T47D (cell line): ENCODE results near the gene COX14.
"Not testable (repeated sequence)": the region's sequence is repeated elsewhere in the genome, so short reads cannot be mapped to it uniquely, and the experiment has no call there.

Experiments used
- DNase-seq, 2 experiments: peaks; one replicate each; pipeline versions ENCODE4 v3.0.0 to v3.0.0-alpha.2; 2011 to 2012; ENCODE audit warnings: low read depth in 1 of 2, low spot score in 1 of 2
- JUND ChIP-seq: IDR thresholded peaks from 2 replicates; pipeline ENCODE4 v1.6.1; 2012; ENCODE audit warnings: low read depth
- in situ Hi-C: cut with HindIII; loops from 2 replicates; pipeline ENCODE4 v1.10.0; 2016; ENCODE audit warnings: low sequenced_read_pairs, low pct_unique_long_range_greater_than_20kb

Gene COX14

DNA sequence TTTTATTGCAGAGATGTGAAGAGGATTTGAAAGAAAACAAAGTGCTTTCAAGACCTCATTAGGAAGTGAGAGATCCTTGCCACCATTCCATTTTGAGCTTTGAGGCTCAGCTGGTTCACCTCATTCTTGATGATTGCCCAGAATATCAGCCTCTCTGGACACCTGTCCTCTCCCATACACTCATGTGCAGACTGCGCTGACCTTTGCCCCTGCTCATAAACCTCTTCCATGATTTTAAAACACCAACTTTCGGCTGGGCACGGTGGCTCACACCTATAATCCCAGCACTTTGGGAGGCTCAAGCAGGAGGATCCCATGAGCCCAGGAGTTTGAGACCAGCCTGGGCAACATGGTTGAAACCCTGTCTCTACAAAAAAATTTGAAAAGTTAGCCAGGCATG lies 8.9 kb downstream of the COX14 start:
- in situ Hi-C loops, result no loop called here
- no peak for DNase-seq
- no peak for TF ChIP-seq JUND

DNA sequence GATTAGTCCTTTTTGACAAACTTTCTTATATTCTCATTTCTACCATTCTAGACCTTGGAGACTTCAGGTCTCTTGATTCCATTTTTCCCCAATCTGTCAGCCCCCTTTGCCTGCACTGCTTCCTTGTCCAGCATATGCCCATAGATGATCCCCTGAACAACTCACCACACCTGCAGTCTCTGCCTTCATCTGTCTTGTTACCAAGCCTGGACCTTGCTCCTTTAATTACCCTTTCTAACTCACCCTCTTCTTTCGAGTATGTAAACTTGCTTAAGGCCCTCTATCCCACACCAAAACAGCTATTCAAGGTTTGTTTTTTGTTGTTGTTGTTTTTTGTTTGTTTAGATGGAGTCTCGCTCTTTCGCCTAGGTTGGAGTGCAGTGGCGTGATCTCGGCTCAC lies 9.6 kb downstream of the COX14 start:
- in situ Hi-C loops, result no loop called here
- TF ChIP-seq JUND, result no peak

DNA sequence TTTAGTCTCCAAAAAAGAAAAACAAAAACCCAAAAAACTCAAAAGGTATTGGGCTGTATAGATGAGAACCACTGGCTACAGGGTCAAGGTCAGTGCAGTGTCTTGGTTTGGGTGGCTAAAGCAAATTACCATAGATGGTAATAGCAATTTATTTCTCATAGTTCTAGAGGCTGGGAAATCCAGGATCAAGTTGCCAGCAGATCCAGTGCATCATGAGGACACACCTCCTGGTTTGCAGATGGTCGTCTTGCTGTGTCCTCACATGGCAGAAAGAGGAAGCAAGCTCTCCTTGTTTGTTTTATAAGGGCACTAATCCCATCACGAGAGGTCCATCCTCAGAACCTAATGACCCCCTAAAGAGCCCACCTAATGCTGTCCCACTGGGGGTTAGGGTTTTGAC lies 11.2 kb downstream of the COX14 start:
- in situ Hi-C loops, result no loop called here
- TF ChIP-seq JUND, result no peak
- DNase-seq, result no peak

More for the DNA sequence above, 9.6 kb downstream of the COX14 start:
- DNase-seq, result no peak

DNA sequence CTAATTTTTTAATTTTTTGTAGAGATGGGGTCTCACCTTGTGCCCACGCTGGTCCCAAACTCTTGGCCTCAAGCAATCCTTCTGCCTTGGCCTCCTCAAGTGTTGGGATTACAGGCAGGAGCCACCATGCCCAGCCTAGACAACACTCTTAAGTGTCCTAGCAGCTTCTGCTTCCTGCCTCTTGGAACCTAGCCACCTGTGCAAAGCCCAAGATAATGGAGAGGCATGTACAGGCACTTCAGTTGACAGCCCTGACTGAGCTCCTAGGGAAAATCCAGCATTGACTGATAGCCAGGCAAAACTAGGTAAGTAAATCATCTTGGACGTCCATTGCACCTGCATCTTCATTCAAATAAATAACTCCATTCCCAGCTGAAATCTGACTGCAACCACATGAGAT lies 15.5 kb downstream of the COX14 start:
- in situ Hi-C loops, result no loop called here
- TF ChIP-seq JUND, result no peak
- DNase-seq, result no peak

DNA sequence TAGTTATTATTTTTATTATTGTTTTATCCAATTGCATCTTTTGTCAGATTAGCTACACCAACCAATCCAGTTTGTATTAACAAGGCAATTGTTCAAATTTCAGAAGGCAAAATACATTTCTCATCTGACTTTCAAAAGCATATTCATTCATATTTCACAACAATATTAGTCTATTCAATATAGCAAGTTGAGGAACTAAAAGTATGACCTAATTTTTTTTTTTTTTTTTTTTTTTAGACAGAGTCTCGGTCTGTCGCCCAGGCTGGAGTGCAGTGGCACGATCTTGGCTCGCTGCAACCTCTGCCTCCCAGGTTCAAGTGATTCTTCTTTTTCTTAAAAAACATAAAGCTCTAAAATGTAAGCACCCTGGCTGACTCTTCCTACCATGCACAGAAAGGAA lies 17.3 kb downstream of the COX14 start:
- no peak for TF ChIP-seq JUND
- in situ Hi-C loops, result no loop called here
- no peak for DNase-seq

DNA sequence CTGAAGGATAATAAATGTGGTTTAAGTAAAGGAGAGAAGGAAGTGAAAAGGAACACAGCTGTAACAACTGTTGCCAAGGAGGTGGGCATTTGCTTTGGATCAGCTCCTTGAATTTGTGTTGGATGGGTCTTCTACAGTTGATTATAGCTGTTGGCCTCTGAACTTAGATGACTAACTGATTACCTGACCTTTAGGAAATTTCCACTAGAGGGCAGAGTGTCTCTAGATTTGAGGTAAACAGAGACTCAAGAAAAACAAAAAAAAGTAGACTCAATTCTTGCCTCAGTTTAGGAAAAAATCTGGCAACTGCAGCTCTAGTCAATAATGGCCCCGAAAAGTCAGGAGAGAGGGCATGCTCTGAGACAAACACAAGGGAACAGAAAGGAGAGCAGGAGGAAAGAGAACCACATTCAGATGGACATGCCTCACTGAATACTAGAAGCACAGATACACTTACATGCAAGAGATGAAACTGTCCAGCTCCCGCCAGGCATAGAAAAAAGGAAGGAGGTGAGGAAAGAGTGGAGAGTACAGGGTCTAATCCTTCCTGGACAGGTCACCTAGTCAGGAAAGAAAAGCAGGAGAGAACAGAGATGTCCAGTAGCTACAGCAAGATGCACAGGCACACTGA lies 20.6 kb downstream of the COX14 start:
- no peak for TF ChIP-seq JUND
- in situ Hi-C loops, result no loop called here
- DNase-seq, result peak; percentile 29 to 64

DNA sequence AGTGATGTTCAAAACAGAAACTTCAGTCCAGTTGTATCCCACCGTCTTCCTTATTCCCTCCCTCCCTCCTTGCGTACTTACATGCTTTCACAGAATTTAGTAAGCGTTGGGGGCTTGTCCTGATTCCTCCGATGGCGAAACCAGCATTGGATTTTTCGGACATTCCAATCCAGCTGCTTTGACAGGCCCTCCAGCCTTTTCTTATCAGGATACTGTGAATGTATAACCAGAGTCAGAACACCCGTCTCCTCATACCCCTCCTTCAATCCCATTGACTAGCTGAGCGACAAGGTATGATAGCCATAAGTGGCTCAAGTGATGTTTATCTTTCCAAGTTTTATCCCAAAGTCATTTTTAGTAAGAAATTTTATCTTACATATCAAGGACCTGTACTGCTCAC lies 31.0 kb downstream of the COX14 start:
- TF ChIP-seq JUND, result no peak
- in situ Hi-C loops, result no loop called here
- no peak for DNase-seq

DNA sequence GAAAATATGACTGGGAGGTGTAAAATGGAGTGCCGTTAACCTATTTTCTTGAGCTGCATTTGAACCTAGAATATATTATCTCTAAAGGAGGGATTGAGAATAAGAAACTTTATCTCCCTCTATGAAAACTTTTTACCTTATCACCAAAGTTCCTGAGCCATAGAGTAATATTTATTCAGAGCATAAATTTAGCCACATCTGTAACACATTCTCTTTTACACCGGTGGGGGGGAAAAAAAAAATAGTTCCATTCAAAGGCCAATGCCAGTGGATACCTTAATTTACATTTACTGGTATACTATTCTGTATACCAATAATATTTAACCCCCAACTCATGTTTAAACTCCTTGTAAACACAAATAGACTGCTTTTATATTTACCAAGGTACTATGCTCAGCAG lies 33.4 kb downstream of the COX14 start:
- no peak for DNase-seq
- in situ Hi-C loops, result no loop called here
- no peak for TF ChIP-seq JUND

DNA sequence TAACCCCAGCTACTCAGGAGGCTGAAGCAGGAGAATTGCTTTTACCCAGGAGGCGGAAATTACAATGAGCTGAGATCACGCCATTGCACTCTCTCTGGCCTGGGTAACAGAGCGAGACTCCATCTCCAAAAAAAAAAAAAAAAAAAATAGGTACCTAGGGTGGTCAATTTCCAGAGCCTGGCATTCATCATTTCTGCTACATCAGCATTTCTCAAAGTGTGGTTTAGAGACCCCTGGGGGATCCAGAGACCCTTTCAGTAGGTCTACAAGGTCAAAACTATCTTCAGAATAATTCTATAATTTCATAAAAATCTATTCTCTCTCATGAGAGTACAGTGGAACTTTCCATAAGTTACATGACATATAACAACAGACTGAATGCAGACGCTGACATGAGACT lies 35.2 kb downstream of the COX14 start:
- DNase-seq, result no peak
- in situ Hi-C loops, result no loop called here
- no peak for TF ChIP-seq JUND

DNA sequence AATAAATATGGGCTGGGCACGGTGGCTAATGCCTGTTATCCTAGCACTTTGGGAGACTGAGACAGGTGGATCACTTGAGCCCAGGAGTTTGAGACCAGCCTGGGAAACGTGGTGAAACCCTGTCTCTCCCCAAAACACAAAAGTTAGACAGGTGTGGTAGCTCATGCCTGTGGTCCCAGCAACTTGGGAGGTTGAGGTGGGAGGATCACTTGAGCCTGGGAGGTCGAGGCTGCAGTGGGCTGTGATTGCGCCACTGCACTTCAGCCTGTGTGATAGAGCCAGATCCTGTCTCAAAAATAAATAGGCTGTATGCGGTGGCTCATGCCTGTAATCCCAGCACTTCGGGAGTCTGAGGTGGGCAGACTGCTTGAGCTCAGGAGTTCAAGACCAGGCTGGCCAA lies 36.0 kb downstream of the COX14 start:
- DNase-seq, in situ Hi-C loops: not testable (repeated sequence)

DNA sequence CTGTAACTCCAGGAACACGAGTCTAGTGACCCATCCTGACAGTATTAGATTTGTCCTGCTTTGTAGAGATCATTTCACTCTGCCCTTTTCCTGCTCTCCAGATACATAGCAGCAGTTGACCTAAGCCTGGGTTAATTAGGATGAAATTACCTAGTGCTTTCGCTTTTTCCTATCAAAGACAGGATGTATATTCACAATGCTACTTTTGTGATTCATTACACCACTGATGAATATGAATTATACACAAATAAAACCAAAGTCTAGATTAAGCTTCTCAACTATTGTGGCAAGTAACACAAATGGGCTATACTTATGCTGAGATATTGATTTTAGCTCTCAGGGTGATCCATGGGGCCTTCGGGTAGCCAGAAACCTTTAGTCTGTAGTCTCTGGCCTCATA lies 37.3 kb downstream of the COX14 start:
- no peak for DNase-seq
- in situ Hi-C loops, result no loop called here
- no peak for TF ChIP-seq JUND

DNA sequence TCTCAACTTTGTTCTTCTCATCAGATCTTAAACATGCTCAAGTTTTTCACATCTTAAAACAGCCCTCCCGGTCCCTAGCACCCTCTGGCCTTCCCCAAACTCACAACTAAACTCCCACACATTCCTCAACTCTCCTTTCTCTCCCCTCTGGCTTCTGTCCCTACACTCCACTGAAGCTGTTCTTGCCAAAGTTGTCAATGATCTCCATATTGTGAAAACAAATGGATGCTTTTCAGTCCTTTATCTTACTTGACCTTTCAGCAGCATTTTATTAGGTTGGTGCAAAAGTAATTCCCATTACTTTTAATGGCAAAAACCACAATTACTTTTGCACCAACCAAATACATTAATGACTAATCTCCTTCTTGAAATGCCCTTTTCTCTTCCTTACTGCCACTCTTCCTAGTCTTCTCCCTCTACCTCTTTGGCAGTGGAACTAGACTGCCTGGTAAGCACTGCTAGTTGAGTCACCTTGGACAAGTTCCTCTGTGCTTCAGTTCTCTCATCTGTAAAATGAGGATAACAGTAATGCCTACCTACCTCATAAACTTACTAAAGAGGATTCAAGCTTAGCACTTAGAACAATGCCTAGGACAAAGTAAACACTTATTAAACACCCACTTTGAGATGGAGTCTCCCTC lies 39.1 kb downstream of the COX14 start:
- TF ChIP-seq JUND, result no peak
- in situ Hi-C loops, result no loop called here
- no peak for DNase-seq

DNA sequence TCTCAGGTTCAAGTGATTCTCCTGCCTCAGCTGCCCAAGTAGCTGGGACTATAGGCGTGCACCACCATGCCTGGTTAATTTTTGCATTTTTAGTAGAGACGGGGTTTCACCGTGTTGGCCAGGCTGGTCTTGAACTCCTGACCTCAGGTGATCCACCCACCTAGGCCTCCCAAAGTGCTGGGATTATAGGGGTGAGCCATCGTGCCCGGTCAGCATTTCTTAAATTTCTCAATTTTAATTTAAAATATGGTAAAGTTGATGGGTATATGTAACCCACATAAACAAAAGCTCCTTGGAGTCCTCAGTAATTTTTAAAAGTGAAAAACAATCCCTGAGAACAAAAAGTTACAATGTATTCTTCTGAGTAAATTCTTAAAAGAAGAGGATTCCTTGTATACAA lies 42.9 kb downstream of the COX14 start:
- DNase-seq, in situ Hi-C loops: not testable (repeated sequence)

DNA sequence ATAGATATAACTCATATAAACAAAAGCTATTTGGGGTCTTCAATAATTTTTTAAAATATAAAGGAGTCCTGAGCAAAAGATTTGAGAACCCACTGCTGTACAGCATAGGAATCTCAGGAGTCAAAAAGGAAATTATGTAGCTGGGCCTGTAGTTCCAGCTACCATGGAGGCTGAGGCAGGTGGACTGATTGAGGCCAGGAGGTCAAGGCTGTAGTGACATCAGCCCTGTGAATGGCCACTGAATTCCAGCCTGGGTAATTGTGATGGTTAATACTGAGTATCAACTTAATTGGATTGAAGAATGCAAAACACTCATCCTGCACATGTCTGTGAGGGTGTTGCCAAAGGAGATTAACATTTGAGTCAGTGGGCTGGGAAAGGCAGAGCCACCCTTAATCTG lies 44.6 kb downstream of the COX14 start:
- in situ Hi-C loops, result no loop called here
- DNase-seq, result no peak
- no peak for TF ChIP-seq JUND
